ENCODE data around the gene GGNBP2.
"Not testable (repeated sequence)": the region's sequence is repeated elsewhere in the genome, so short reads cannot be mapped to it uniquely, and the experiment has no call there.

The GGNBP2 gene

GRCh38 chr17:36602030-36602748 lies 57.5 kb downstream of the GGNBP2 start:
- no peak for DNase-seq

GRCh38 chr17:36602924-36603384 lies 58.2 kb downstream of the GGNBP2 start:
- no peak for DNase-seq

GRCh38 chr17:36605028-36605427 lies 60.3 kb downstream of the GGNBP2 start:
- DNase-seq: not testable (repeated sequence)

GRCh38 chr17:36608280-36608679 lies 63.6 kb downstream of the GGNBP2 start:
- no peak for DNase-seq

- DNase-seq: peak; percentile 51
These were observed 64.2 kb downstream of the GGNBP2 start for GRCh38 chr17:36608794-36609497.

- no peak for DNase-seq
These were observed 64.8 kb downstream of the GGNBP2 start for GRCh38 chr17:36609498-36609862.

- no peak for DNase-seq
These were observed 65.8 kb downstream of the GGNBP2 start for GRCh38 chr17:36610474-36610873.

GRCh38 chr17:36611345-36612072 lies 66.8 kb downstream of the GGNBP2 start:
- no peak for DNase-seq

GRCh38 chr17:36612323-36612722 lies 67.6 kb downstream of the GGNBP2 start:
- no peak for DNase-seq

GRCh38 chr17:36613155-36613554 lies 68.4 kb downstream of the GGNBP2 start:
- no peak for DNase-seq

GRCh38 chr17:36614081-36614480 lies 69.4 kb downstream of the GGNBP2 start:
- no peak for DNase-seq

GRCh38 chr17:36614933-36615332 lies 70.2 kb downstream of the GGNBP2 start:
- no peak for DNase-seq

- no peak for DNase-seq
These were observed 71.6 kb downstream of the GGNBP2 start for GRCh38 chr17:36616061-36617029.

- DNase-seq: no peak
These were observed 73.1 kb downstream of the GGNBP2 start for GRCh38 chr17:36617773-36618172.

GRCh38 chr17:36623281-36623680 lies 78.6 kb downstream of the GGNBP2 start:
- no peak for DNase-seq

- no peak for DNase-seq
These were observed 80.5 kb downstream of the GGNBP2 start for GRCh38 chr17:36625188-36625587.

- no peak for DNase-seq
These were observed 82.4 kb downstream of the GGNBP2 start for GRCh38 chr17:36627101-36627500.

- no peak for DNase-seq
These were observed 83.9 kb downstream of the GGNBP2 start for GRCh38 chr17:36628576-36628975.

GRCh38 chr17:36629252-36629847 lies 84.6 kb downstream of the GGNBP2 start:
- peak; percentile 68 for DNase-seq

GRCh38 chr17:36629970-36630502 lies 85.3 kb downstream of the GGNBP2 start:
- no peak for DNase-seq

GRCh38 chr17:36631022-36631421 lies 86.3 kb downstream of the GGNBP2 start:
- DNase-seq: no peak

Measured in NCI-H1436 treated with DMSO at 0.1 percent for 48 hours (cell line).